NT2/D1 (cell line): Measurements from ENCODE around the gene ADCY9.

ENCODE experiments used
- YY1 ChIP-seq: IDR thresholded peaks from 2 replicates; pipeline ENCODE4 v1.6.1; 2011; ENCODE audit not compliant: insufficient read length, insufficient read depth
- ZNF274 ChIP-seq: IDR thresholded peaks from 2 replicates; pipeline ENCODE4 v1.6.1; 2011; ENCODE audit warnings: mild to moderate bottlenecking, low read depth, low read length

DNA sequence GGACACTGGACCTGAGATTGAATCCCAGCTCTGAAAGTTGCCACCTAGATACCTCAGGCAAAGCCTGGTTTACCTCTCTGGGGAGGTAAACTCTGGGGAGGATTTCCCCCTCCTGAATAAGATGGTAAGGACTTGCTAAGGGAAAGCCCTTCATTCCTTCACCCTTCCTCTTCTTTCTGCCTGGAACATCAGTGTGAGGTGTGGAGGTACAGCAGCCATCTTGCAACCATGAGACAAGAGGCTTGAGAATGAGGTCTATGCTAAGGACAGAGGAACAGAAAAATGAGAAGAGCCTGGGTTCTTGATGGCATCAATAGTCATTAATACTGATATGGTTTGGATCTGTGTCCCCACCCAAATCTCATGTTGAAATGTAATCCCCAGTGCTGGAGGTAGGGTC lies 23.7 kb upstream of the ADCY9 start:
- TF ChIP-seq YY1 (no peak), ZNF274 (no peak)
